ENCODE results near the gene PIAS3.
"Not testable (repeated sequence)": the region's sequence is repeated elsewhere in the genome, so short reads cannot be mapped to it uniquely, and the experiment has no call there.

The PIAS3 gene

DNA sequence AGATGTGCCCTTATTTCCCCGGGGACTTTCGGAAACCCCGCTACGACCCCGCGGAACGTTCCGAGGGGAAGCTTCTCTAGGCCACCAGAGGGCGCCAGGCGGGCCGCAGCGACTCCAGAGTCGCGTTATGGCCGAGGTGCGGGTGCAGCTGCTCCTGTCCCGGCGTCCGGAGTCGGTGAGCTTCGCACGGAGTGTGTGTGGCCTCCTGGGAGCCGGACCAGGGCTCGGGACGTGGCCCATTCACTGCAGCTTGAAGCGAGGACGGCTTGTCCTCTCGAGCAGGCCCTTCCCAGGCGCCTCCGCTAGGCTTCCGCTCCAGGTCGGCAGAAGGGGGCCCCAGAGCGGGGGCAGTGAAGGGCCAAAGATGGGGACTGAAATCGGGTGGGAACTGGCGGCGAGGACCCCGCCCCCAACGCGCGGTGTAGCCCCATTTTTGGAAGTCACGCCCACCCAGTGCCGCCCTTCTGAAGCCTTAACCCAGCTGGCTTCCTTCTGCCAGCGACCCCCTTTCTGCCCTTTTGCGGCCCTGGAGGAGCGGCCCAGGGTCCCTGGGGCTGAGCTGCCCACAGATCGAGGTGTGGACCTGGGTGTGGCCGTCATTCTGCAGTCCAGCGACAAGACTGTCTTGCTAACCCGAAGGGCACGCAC lies 13.2 kb downstream of the PIAS3 start, which contains the start of gene NUDT17:
NUDT17 (plus strand) TSS at position 117 of the 648 bp plus-strand sequence; CDS start at position 128, 11 bp downstream.
- Histone ChIP-seq H3K27ac (ENCODE audit: low read length) (peak within 1 kb of the TSS; percentile 46), H3K9me3 (ENCODE audit: control insufficient read depth in 1 of 2, low read length in 2 of 2) (no peaks in the 10 kb centered on the region), H3K4me1 (ENCODE audit: control insufficient read depth in 1 of 2, insufficient read depth in 2 of 2, low read length in 2 of 2) (peaks cover 0 to 9% of the 10 kb centered on the region in 2 donors), H3K4me3 (ENCODE audit: low read depth in 1 of 2, low read length in 2 of 2) (peak within 1 kb of the TSS; percentile 47 to 74), H3K27me3 (ENCODE audit: low read depth, low read length) (no peaks in the 10 kb centered on the region), H3K36me3 (ENCODE audit: control insufficient read depth in 1 of 2, insufficient read depth in 2 of 2, low read length in 2 of 2) (peaks cover 34 to 53% of the 10 kb centered on the region in 2 donors)

DNA sequence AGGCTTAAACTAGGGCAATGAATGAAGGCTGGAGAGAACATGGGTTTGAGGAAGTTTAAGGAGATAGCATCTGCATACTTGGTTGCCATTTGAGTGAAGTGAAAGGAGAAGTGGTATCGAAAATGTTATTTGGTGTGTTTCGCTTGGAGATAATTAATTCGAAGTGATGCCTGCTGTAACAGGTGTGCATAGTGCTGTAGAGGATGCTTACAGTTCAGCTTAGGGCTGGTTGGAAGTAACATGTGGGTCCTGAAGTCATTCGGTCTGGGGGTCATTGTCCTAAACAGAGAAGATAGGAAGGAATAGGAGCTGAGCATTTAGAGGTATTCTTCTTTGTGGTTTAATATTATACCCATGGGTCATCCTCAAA lies 13.8 kb downstream of the PIAS3 start:
- H3K36me3 ChIP-seq (ENCODE audit: control insufficient read depth in 1 of 2, insufficient read depth in 2 of 2, low read length in 2 of 2): peaks cover 34 to 51% of the 10 kb centered on the region in 2 donors
- peak overlapping the region; percentile 47 to 74 for H3K4me3 ChIP-seq (ENCODE audit: low read depth in 1 of 2, low read length in 2 of 2)
- peak overlapping the region; percentile 46 for H3K27ac ChIP-seq (ENCODE audit: low read length)

DNA sequence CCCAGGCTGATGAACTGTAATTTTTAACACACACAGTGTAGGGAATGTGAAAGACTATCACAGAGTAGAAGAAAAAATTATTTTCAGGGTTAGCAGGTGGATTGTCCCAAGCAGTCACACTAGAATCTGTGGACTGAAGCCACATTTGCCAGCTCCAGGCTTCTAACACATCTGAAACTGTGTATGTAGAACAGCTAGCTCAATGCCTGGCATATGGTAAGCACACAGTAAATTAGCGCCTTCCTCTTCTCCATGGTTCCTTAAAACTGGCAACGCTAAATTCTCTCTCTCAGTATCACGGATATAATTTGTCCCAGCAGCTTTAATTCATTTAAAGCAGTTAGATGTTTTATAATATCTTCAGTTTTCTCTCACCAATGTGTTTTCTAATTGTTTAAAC lies 15.8 kb downstream of the PIAS3 start:
- Histone ChIP-seq H3K9me3 (ENCODE audit: control insufficient read depth in 1 of 2, low read length in 2 of 2) (no peaks in the 10 kb centered on the region), H3K27me3 (ENCODE audit: low read depth, low read length) (no peaks in the 10 kb centered on the region), H3K4me3 (ENCODE audit: low read depth in 1 of 2, low read length in 2 of 2) (no peak overlapping the region), H3K36me3 (ENCODE audit: control insufficient read depth in 1 of 2, insufficient read depth in 2 of 2, low read length in 2 of 2) (peaks cover 38 to 51% of the 10 kb centered on the region in 2 donors), H3K4me1 (ENCODE audit: control insufficient read depth in 1 of 2, insufficient read depth in 2 of 2, low read length in 2 of 2) (peaks cover 0 to 9% of the 10 kb centered on the region in 2 donors), H3K27ac (ENCODE audit: low read length) (no peak overlapping the region)

More for the DNA sequence above, 13.8 kb downstream of the PIAS3 start:
- no peaks in the 10 kb centered on the region for H3K27me3 ChIP-seq (ENCODE audit: low read depth, low read length)
- H3K4me1 ChIP-seq (ENCODE audit: control insufficient read depth in 1 of 2, insufficient read depth in 2 of 2, low read length in 2 of 2): peaks cover 0 to 9% of the 10 kb centered on the region in 2 donors
- no peaks in the 10 kb centered on the region for H3K9me3 ChIP-seq (ENCODE audit: control insufficient read depth in 1 of 2, low read length in 2 of 2)

DNA sequence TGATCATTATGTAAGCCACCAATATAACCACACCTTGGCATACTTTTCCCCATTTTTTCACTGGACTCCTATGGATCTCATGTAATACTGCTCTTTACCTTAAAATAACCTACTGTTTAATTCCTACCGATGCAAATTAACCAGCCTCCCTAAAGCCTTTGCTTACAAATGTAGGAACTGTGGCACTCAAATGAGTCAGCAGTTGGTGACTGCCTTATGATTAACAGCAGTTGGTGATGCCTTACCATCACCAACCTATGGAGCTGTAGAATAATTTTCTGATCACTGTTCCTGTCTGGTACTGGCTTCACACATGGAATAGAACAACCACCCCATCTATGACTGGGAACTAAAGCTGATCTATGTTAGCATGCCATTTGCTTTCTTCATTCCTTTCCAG lies 21.2 kb downstream of the PIAS3 start:
- Histone ChIP-seq H3K4me3 (ENCODE audit: low read depth in 1 of 2, low read length in 2 of 2) (no peak overlapping the region), H3K27me3 (ENCODE audit: low read depth, low read length) (no peaks in the 10 kb centered on the region), H3K27ac (ENCODE audit: low read length) (no peak overlapping the region), H3K4me1 (ENCODE audit: control insufficient read depth in 1 of 2, insufficient read depth in 2 of 2, low read length in 2 of 2) (no peaks in the 10 kb centered on the region), H3K36me3 (ENCODE audit: control insufficient read depth in 1 of 2, insufficient read depth in 2 of 2, low read length in 2 of 2) (peaks cover 58 to 89% of the 10 kb centered on the region in 2 donors), H3K9me3 (ENCODE audit: control insufficient read depth in 1 of 2, low read length in 2 of 2) (no peaks in the 10 kb centered on the region)

DNA sequence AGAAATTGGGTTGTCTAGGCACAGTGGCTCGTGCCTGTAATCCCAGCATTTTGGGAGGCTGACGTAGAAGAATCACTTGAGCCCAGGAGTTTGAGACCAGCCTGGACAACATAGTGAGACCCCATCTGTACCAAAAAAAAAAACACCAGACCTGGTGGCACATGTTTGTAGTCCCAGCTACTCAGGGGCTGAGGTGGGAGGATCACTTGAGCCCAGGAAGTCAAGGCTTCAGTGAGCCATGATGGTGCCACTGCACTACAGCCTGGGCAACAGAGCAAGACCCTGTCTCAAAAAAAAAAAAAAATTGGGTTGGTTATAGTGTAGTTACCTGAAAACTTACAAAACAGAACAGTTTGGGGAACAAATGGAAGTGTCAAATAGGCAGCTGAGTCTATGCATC lies 28.1 kb downstream of the PIAS3 start:
- H3K4me3 ChIP-seq (ENCODE audit: low read depth in 1 of 2, low read length in 2 of 2); H3K9me3 ChIP-seq (ENCODE audit: control insufficient read depth in 1 of 2, low read length in 2 of 2); H3K27me3 ChIP-seq (ENCODE audit: low read depth, low read length); H3K27ac ChIP-seq (ENCODE audit: low read length); H3K4me1 ChIP-seq (ENCODE audit: control insufficient read depth in 1 of 2, insufficient read depth in 2 of 2, low read length in 2 of 2): not testable (repeated sequence)
- peaks cover 49 to 81% of the 10 kb centered on the region in 2 donors for H3K36me3 ChIP-seq (ENCODE audit: control insufficient read depth in 1 of 2, insufficient read depth in 2 of 2, low read length in 2 of 2)

DNA sequence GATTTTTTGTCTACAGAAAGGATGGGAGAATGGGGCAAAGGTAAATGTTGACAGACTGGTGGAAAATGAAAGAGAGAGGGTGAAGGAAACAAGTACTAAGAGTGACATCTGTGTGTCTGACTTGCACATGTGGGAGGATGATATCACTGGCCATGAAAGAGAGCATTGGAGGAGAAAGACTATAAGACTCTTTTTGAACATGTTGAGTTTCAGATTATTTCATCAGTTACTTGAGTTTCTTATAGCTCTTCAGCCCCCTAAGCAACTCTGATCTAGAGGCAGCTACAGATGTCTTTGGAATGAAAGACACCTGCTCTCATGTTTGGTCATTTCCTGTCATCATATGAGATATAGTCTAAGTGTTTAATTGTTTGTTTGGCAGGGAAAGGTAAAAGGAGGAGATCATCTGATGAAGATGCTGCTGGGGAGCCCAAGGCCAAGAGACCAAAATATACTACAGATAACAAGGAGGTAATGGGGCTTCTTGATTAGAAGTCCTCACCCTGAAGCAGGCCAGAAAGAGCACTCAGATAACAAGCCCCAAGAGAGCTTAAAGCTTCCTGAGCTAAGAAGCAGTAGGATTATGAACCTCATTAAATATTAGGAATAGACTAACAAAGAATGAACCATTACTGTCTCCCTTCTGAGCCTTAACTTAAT lies 30.4 kb downstream of the PIAS3 start:
- H3K36me3 ChIP-seq (ENCODE audit: control insufficient read depth in 1 of 2, insufficient read depth in 2 of 2, low read length in 2 of 2): peaks cover 45 to 68% of the 10 kb centered on the region in 2 donors
- no peak overlapping the region for H3K4me3 ChIP-seq (ENCODE audit: low read depth in 1 of 2, low read length in 2 of 2)
- no peaks in the 10 kb centered on the region for H3K9me3 ChIP-seq (ENCODE audit: control insufficient read depth in 1 of 2, low read length in 2 of 2)
- H3K4me1 ChIP-seq (ENCODE audit: control insufficient read depth in 1 of 2, insufficient read depth in 2 of 2, low read length in 2 of 2): peaks cover 0 to 11% of the 10 kb centered on the region in 2 donors
- no peak overlapping the region for H3K27ac ChIP-seq (ENCODE audit: low read length)
- no peaks in the 10 kb centered on the region for H3K27me3 ChIP-seq (ENCODE audit: low read depth, low read length)

DNA sequence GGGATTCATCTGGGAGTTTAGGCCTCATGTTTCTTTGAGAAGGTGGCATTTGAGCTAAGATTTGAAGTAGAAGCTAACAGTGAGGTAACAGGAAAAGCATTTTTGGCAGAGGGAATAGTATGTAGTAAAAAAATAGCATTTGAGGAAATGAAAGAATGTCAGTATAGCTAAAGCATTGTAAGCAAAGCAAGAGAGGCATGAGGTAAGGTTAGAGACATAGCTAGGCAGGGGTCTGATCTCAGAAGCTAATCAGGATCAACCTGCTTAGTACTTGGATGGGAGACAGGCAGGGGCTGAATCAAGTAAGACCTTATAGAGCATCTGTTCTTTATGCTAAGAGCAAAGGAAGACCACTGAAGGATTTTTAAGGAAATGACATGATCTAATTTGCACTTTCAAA lies 30.9 kb downstream of the PIAS3 start:
- Histone ChIP-seq H3K27ac (ENCODE audit: low read length) (no peak overlapping the region), H3K4me3 (ENCODE audit: low read depth in 1 of 2, low read length in 2 of 2) (no peak overlapping the region), H3K4me1 (ENCODE audit: control insufficient read depth in 1 of 2, insufficient read depth in 2 of 2, low read length in 2 of 2) (peaks cover 0 to 11% of the 10 kb centered on the region in 2 donors), H3K9me3 (ENCODE audit: control insufficient read depth in 1 of 2, low read length in 2 of 2) (no peaks in the 10 kb centered on the region), H3K36me3 (ENCODE audit: control insufficient read depth in 1 of 2, insufficient read depth in 2 of 2, low read length in 2 of 2) (peaks cover 40 to 63% of the 10 kb centered on the region in 2 donors), H3K27me3 (ENCODE audit: low read depth, low read length) (no peaks in the 10 kb centered on the region)

DNA sequence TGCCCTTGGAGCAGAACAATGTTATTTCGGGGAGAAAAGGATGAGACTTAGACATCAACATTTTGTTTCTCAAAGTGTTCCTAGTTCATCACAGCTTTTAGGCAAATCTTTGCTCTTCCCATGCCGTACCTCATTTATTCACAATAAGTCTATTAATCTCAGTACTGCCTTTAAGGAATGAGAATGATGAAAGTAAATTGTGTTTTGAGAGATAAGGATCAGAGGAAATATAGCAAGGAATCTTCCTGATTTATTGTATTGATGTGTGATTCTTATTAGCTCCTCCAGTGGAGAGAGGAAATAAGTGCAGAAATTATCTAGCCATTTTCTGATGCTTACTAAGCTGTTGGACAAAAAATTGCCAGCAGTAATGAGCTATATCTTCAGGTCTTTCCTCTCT lies 32.9 kb downstream of the PIAS3 start:
- peaks cover 37 to 47% of the 10 kb centered on the region in 2 donors for H3K36me3 ChIP-seq (ENCODE audit: control insufficient read depth in 1 of 2, insufficient read depth in 2 of 2, low read length in 2 of 2)

DNA sequence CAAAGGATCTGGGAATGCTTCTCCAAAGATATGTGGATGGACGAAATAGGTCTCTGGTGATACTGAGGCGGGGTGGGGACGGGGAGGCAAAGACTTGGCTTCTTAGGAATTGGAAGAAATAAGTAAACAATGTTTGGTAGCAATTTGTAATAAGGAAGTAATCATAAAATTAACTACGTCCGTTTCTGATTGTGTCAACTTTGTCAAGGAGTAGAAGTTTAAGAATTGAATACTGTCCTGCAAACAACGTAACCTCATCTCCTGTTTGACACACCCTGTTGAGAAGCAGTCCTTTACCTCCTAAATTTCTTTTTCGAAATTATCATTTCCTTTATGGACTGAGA lies 34.4 kb downstream of the PIAS3 start:
- Histone ChIP-seq H3K27me3 (ENCODE audit: low read depth, low read length) (no peaks in the 10 kb centered on the region), H3K9me3 (ENCODE audit: control insufficient read depth in 1 of 2, low read length in 2 of 2) (no peaks in the 10 kb centered on the region), H3K4me1 (ENCODE audit: control insufficient read depth in 1 of 2, insufficient read depth in 2 of 2, low read length in 2 of 2) (peaks cover 0 to 11% of the 10 kb centered on the region in 2 donors), H3K27ac (ENCODE audit: low read length) (peak overlapping the region; percentile 94), H3K36me3 (ENCODE audit: control insufficient read depth in 1 of 2, insufficient read depth in 2 of 2, low read length in 2 of 2) (peaks cover 30 to 35% of the 10 kb centered on the region in 2 donors), H3K4me3 (ENCODE audit: low read depth in 1 of 2, low read length in 2 of 2) (peak overlapping the region; percentile 84 to 98)

More for the DNA sequence above, 32.9 kb downstream of the PIAS3 start:
- Histone ChIP-seq H3K27me3 (ENCODE audit: low read depth, low read length) (no peaks in the 10 kb centered on the region), H3K9me3 (ENCODE audit: control insufficient read depth in 1 of 2, low read length in 2 of 2) (no peaks in the 10 kb centered on the region), H3K4me3 (ENCODE audit: low read depth in 1 of 2, low read length in 2 of 2) (no peak overlapping the region), H3K4me1 (ENCODE audit: control insufficient read depth in 1 of 2, insufficient read depth in 2 of 2, low read length in 2 of 2) (peaks cover 0 to 11% of the 10 kb centered on the region in 2 donors), H3K27ac (ENCODE audit: low read length) (no peak overlapping the region)

DNA sequence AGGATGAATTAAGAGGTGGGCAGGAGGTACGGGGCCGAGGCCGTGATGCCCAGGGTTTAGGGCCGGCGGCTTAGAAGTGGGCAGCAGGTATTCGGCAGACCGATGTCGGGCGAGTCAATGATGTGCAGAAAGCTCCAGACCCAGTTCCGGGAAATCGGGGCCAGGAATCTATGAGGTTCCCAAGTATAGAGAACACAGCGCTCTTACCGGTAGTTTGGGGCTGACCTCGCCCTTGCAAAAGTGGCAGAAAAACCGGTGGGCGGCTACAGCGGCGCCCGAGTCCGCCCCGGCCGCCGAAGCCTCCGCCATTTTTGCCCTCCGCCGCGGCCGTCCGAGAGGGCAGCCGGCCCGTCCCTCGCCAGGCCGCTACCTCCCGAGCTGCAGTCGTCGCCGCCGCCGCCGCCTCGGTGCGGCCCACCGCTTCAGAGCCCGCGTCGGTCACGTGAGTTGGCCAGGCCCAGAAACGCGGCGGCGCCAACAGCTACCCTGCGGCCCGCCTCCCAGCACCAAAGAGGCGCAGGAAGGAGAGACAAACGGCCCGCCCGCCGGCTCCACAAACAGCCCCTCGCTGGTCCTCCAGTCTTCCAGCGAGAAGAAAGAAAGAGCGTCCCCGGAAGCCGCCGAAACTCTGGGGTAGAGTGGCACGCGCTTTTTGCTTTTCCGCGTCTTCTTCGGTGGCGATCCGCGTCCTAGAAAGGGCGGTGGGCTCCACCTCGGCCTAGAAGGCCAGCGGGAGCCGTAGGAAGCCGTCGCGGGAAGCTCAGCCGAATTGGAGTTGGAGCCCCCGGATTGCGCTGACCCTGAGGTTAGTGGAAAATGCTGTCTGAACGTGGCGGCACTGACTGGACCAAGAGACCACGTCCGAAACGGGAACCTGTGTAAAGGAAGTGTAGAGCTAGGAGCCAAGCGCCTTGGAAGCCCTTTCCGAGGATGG lies 35.0 kb downstream of the PIAS3 start, which contains the start of the genes POLR3C and RNF115:
POLR3C (plus strand) TSS at position 636 of the 934 bp plus-strand sequence. CDS start 1,577 bp downstream, outside the sequence.
RNF115 (minus strand) TSS at position 531 of the 934 bp plus-strand sequence; CDS start at position 309, 222 bp downstream.
- Histone ChIP-seq H3K9me3 (ENCODE audit: control insufficient read depth in 1 of 2, low read length in 2 of 2) (no peaks in the 10 kb centered on the region), H3K4me3 (ENCODE audit: low read depth in 1 of 2, low read length in 2 of 2) (peak within 1 kb of the TSS; percentile 84 to 98), H3K36me3 (ENCODE audit: control insufficient read depth in 1 of 2, insufficient read depth in 2 of 2, low read length in 2 of 2) (peaks cover 24 to 29% of the 10 kb centered on the region in 2 donors), H3K4me1 (ENCODE audit: control insufficient read depth in 1 of 2, insufficient read depth in 2 of 2, low read length in 2 of 2) (peaks cover 0 to 11% of the 10 kb centered on the region in 2 donors), H3K27me3 (ENCODE audit: low read depth, low read length) (no peaks in the 10 kb centered on the region), H3K27ac (ENCODE audit: low read length) (peak within 1 kb of the TSS; percentile 94)
